Adrenal gland (tissue), 12 donors: ENCODE data around the gene CACNA1E. TPM values are rescaled to one million over a fixed set of nuclear protein-coding genes. Genes with fewer than 3 reads are reported as not detected.

ENCODE experiments used
- DNase-seq, 7 donors: peaks; one replicate each; pipeline ENCODE4 v3.0.0-alpha.2; 2019 to 2020
- H3K27ac ChIP-seq, 5 donors: fragments of 200-600 bp; sonication (generic) in 4 of 5; 1 replicate in 3 of 5; 2 replicates in 2 of 5; pipeline versions ENCODE4 v1.5.1 to v1.8.0; 2016 to 2020; ENCODE audit warnings: mild to moderate bottlenecking in 1 of 5
- H3K27me3 ChIP-seq: fragments of 200-600 bp; 2 replicates; pipeline ENCODE4 v1.8.0; 2021
- H3K36me3 ChIP-seq, 2 donors: fragments of 200-600 bp; replicated peaks in 1 of 2; 1 replicate in 1 of 2; 2 replicates in 1 of 2; pipeline versions ENCODE4 v1.5.1 to v1.8.0; 2018 to 2022
- H3K4me1 ChIP-seq, 2 donors: fragments of 200-600 bp; replicated peaks in 1 of 2; 1 replicate in 1 of 2; 2 replicates in 1 of 2; pipeline versions ENCODE4 v1.5.1 to v1.8.0; 2018 to 2021
- H3K4me3 ChIP-seq, 4 donors: fragments of 200-600 bp; sonication (generic) in 3 of 4; one replicate each; pipeline ENCODE4 v1.5.1; 2016 to 2018
- H3K9me3 ChIP-seq, 3 donors: fragments of 200-600 bp; sonication (generic) in 1 of 3; replicated peaks in 1 of 3; 1 replicate in 2 of 3; 2 replicates in 1 of 3; pipeline versions ENCODE4 v1.5.1 to v1.8.0; 2016 to 2021
- CTCF ChIP-seq, 6 experiments: fragments of 450-650 bp in 4 of 6; fragments of 200-600 bp in 2 of 6; sonication (generic) in 1 of 6; IDR thresholded peaks; 1 replicate in 5 of 6; 2 replicates in 1 of 6; pipeline versions ENCODE4 v1.5.1 to v1.8.0; 2016 to 2021; ENCODE audit warnings: antibody characterized with exemption in 6 of 6, mild to moderate bottlenecking in 2 of 6, moderate library complexity in 1 of 6
- POLR2A ChIP-seq, 2 donors: fragments of 450-650 bp; IDR thresholded peaks; one replicate each; pipeline ENCODE4 v1.6.1; 2017; ENCODE audit warnings: antibody characterized with exemption in 2 of 2, mild to moderate bottlenecking in 2 of 2, moderate library complexity in 1 of 2
- WGBS, 4 donors: extraction: QIAGEN DNeasy Blood & Tissue Kit in 2 of 4; methylation state at CpG; one replicate each; pipeline versions ENCODE4 v1.1.5 to v1.1.7; 2013 to 2017; 5-methylcytosine and 5-hydroxymethylcytosine counted together
- intact Hi-C, 2 donors: fragments of 100-400 bp; cut with DNase I; formaldehyde crosslinking; loops; one replicate each; pipeline versions ENCODE4 v1.14.1 to v1.15.0; 2022 to 2023
- polyA plus RNA-seq, 3 donors: library from polyadenylated mRNA; stranded (reverse); fragments of 200-250 nt in 2 of 3; fragments of 350-450 nt in 1 of 3; fragmentation: Illumina TruSeq in 1 of 3; extraction: RNeasy Lipid Tissue Mini Kit (QIAGEN cat#74804) in 1 of 3; gene quantifications; one replicate each; pipeline ENCODE4 v1.2.3, GENCODE V29; 2013 to 2014
- total RNA-seq, 9 donors: library from RNA; depleted of rRNA in 4 of 9; stranded (reverse); fragments of >200 nt in 4 of 9; fragments of 120-200 nt in 1 of 9; fragmentation: NEBNext Ultra II Directional in 1 of 9; extraction: Animal tissue kit (Norgen Biotek cat#: 25700) in 1 of 9; gene quantifications; one replicate each; pipeline versions ENCODE4 v1.1.0 to v1.2.4, GENCODE V29; 2013 to 2023
- donor health status: healthy with polysubstance abuse.
- donor health status: Bipolar disorder and iron deficiency.
- donor health status: DM: yes; HTN: yes; CAD: no.
- donor health status: DM: no; HTN: no; CAD: no.
- donor health status: DM: no; HTN: no; CAD: no.
- donor health status: DM: yes; HTN: yes; CAD: no.

Gene CACNA1E
- total and polyA plus RNA-seq, 12 donors = 0.08 to 3.2 (median 1.3) TPM; not detected in 3

- 71 to 84% (median 77%) methylated on average over 6 of the region's 6 CpGs for WGBS, 4 donors
- Histone ChIP-seq H3K27me3 (no peaks in the 10 kb centered on the region), H3K27ac (no peak overlapping the region), H3K9me3 (no peaks in the 10 kb centered on the region), H3K4me3 (no peak overlapping the region), H3K36me3 (no peaks in the 10 kb centered on the region), H3K4me1 (no peaks in the 10 kb centered on the region)
- intact Hi-C loops = no loop called here
- DNase-seq = no peak
- TF ChIP-seq POLR2A (IDR thresholded peaks at IDR 0.05) (no peak), CTCF (IDR thresholded peaks at IDR 0.05) (no peak)
These were observed 149.6 kb downstream of the CACNA1E start for GRCh38 chr1:181632960-181633359.

GRCh38 chr1:181635110-181635509 lies 151.8 kb downstream of the CACNA1E start:
- H3K4me3 ChIP-seq = no peak overlapping the region
- H3K36me3 ChIP-seq = no peaks in the 10 kb centered on the region
- H3K27me3 ChIP-seq = no peaks in the 10 kb centered on the region
- no peak overlapping the region for H3K27ac ChIP-seq
- H3K9me3 ChIP-seq = no peaks in the 10 kb centered on the region
- TF ChIP-seq CTCF (IDR thresholded peaks at IDR 0.05) (no peak), POLR2A (IDR thresholded peaks at IDR 0.05) (no peak)
- H3K4me1 ChIP-seq = no peaks in the 10 kb centered on the region
- no peak for DNase-seq
- 14 to 64% (median 28%) methylated on average over 1 of the region's 1 CpG for WGBS, 4 donors
- intact Hi-C loops = no loop called here

- Histone ChIP-seq H3K4me1 (no peaks in the 10 kb centered on the region), H3K27me3 (no peaks in the 10 kb centered on the region), H3K9me3 (no peaks in the 10 kb centered on the region), H3K36me3 (no peaks in the 10 kb centered on the region), H3K4me3 (no peak overlapping the region), H3K27ac (no peak overlapping the region)
- TF ChIP-seq CTCF (IDR thresholded peaks at IDR 0.05) = no peak
- no peak for DNase-seq
- intact Hi-C loops = no loop called here
These were observed 154.7 kb downstream of the CACNA1E start for GRCh38 chr1:181637998-181638397.

GRCh38 chr1:181640956-181641355 lies 157.6 kb downstream of the CACNA1E start:
- TF ChIP-seq POLR2A (IDR thresholded peaks at IDR 0.05) = no peak
- TF ChIP-seq CTCF (IDR thresholded peaks at IDR 0.05) = no peak
- Histone ChIP-seq H3K27ac (no peak overlapping the region), H3K36me3 (no peaks in the 10 kb centered on the region), H3K27me3 (no peaks in the 10 kb centered on the region), H3K4me1 (no peaks in the 10 kb centered on the region), H3K9me3 (no peaks in the 10 kb centered on the region), H3K4me3 (no peak overlapping the region)
- intact Hi-C loops = no loop called here
- no peak for DNase-seq
- WGBS, 4 donors = 61 to 85% (median 73%) methylated on average over 3 of the region's 3 CpGs
